HG03159 (cell line): ENCODE results near the gene ADGRB3.
"Not testable (repeated sequence)": the region's sequence is repeated elsewhere in the genome, so short reads cannot be mapped to it uniquely, and the experiment has no call there.

Source experiments
- ATAC-seq: cut with Tn5 transposase; IDR thresholded peaks from one replicate; pipeline ENCODE4 v1.9.1; 2021; ENCODE audit warnings: mild to moderate bottlenecking, moderate library complexity; ENCODE audit not compliant: unreplicated experiment

Gene ADGRB3

GRCh38 chr6:68642977-68643376 is 7.9 kb downstream of the ADGRB3 start:
- ATAC-seq = no peak

GRCh38 chr6:68649669-68650068 is 14.6 kb downstream of the ADGRB3 start:
- no peak for ATAC-seq

- ATAC-seq = no peak
Measured at GRCh38 chr6:68650142-68650541, 15.1 kb downstream of the ADGRB3 start.

- no peak for ATAC-seq
Measured at GRCh38 chr6:68651011-68651985, 16.2 kb downstream of the ADGRB3 start.

GRCh38 chr6:68652117-68652536 is 17.0 kb downstream of the ADGRB3 start:
- ATAC-seq = no peak

- ATAC-seq = no peak
Measured at GRCh38 chr6:68653074-68653705, 18.1 kb downstream of the ADGRB3 start.

- no peak for ATAC-seq
Measured at GRCh38 chr6:68653706-68654089, 18.6 kb downstream of the ADGRB3 start.

GRCh38 chr6:68654134-68654533 is 19.1 kb downstream of the ADGRB3 start:
- ATAC-seq = no peak

GRCh38 chr6:68655028-68655427 is 19.9 kb downstream of the ADGRB3 start:
- ATAC-seq = no peak

GRCh38 chr6:68657374-68658139 is 22.5 kb downstream of the ADGRB3 start:
- ATAC-seq = no peak

GRCh38 chr6:68658338-68658737 is 23.3 kb downstream of the ADGRB3 start:
- no peak for ATAC-seq

GRCh38 chr6:68673255-68673654 is 38.2 kb downstream of the ADGRB3 start:
- no peak for ATAC-seq

- no peak for ATAC-seq
Measured at GRCh38 chr6:68675548-68675947, 40.5 kb downstream of the ADGRB3 start.

- ATAC-seq = not testable (repeated sequence)
Measured at GRCh38 chr6:68676094-68676493, 41.0 kb downstream of the ADGRB3 start.

- ATAC-seq = no peak
Measured at GRCh38 chr6:68677058-68677457, 42.0 kb downstream of the ADGRB3 start.

GRCh38 chr6:68679399-68679798 is 44.3 kb downstream of the ADGRB3 start:
- no peak for ATAC-seq

- ATAC-seq = no peak
Measured at GRCh38 chr6:68680264-68680663, 45.2 kb downstream of the ADGRB3 start.

- no peak for ATAC-seq
Measured at GRCh38 chr6:68689910-68690309, 54.8 kb downstream of the ADGRB3 start.

GRCh38 chr6:68691120-68691519 is 56.0 kb downstream of the ADGRB3 start:
- ATAC-seq = no peak

GRCh38 chr6:68693271-68693670 is 58.2 kb downstream of the ADGRB3 start:
- no peak for ATAC-seq

- ATAC-seq = no peak
Measured at GRCh38 chr6:68695403-68695802, 60.3 kb downstream of the ADGRB3 start.
